HG03039 (cell line): ENCODE results near the gene RASA2.

ENCODE experiments used
- ATAC-seq: cut with Tn5 transposase; IDR thresholded peaks from one replicate; pipeline ENCODE4 v1.9.1; 2021; ENCODE audit warnings: mild to moderate bottlenecking, moderate library complexity; ENCODE audit not compliant: unreplicated experiment

RASA2 gene

GRCh38 chr3:141642215-141642614, 155.4 kb downstream of the RASA2 start:
- no peak for ATAC-seq

GRCh38 chr3:141643391-141643790, 156.6 kb downstream of the RASA2 start:
- ATAC-seq = no peak

GRCh38 chr3:141643796-141644195, 157.0 kb downstream of the RASA2 start:
- no peak for ATAC-seq

GRCh38 chr3:141644931-141645330, 158.1 kb downstream of the RASA2 start:
- peak; percentile 73 for ATAC-seq

GRCh38 chr3:141646760-141647561, 160.1 kb downstream of the RASA2 start:
- no peak for ATAC-seq

- no peak for ATAC-seq
Observed at GRCh38 chr3:141647562-141647915, 160.7 kb downstream of the RASA2 start.

GRCh38 chr3:141648055-141648910, 161.5 kb downstream of the RASA2 start:
- ATAC-seq = no peak

- ATAC-seq = no peak
Observed at GRCh38 chr3:141649871-141650270, 163.0 kb downstream of the RASA2 start.

GRCh38 chr3:141650783-141651182, 164.0 kb downstream of the RASA2 start:
- no peak for ATAC-seq

GRCh38 chr3:141651409-141651808, 164.6 kb downstream of the RASA2 start:
- no peak for ATAC-seq

GRCh38 chr3:141652349-141652748, 165.5 kb downstream of the RASA2 start:
- no peak for ATAC-seq

- no peak for ATAC-seq
Observed at GRCh38 chr3:141653847-141654246, 167.0 kb downstream of the RASA2 start.

- no peak for ATAC-seq
Observed at GRCh38 chr3:141655801-141656200, 169.0 kb downstream of the RASA2 start.

- no peak for ATAC-seq
Observed at GRCh38 chr3:141656771-141657170, 169.9 kb downstream of the RASA2 start.

- ATAC-seq = no peak
Observed at GRCh38 chr3:141657516-141657915, 170.7 kb downstream of the RASA2 start.

- ATAC-seq = no peak
Observed at GRCh38 chr3:141659821-141660613, 173.2 kb downstream of the RASA2 start.

- ATAC-seq = no peak
Observed at GRCh38 chr3:141660614-141660947, 173.8 kb downstream of the RASA2 start.

- ATAC-seq = no peak
Observed at GRCh38 chr3:141661229-141662196, 174.7 kb downstream of the RASA2 start.

GRCh38 chr3:141663993-141664392, 177.2 kb downstream of the RASA2 start:
- no peak for ATAC-seq
